Activated CD8-positive, alpha-beta memory T cell treated with anti-CD3 and anti-CD28 coated beads, Interleukin-2, amount 50 U/mL, for 24 hours (primary cell): ENCODE data around the gene NIPAL1.
A peak's percentile ranks its signal among the peaks of the same experiment; 100 is the strongest.
"Not testable (repeated sequence)": the region's sequence is repeated elsewhere in the genome, so short reads cannot be mapped to it uniquely, and the experiment has no call there.

Source experiments
- DNase-seq: peaks from one replicate; pipeline ENCODE4 v3.0.0-alpha.2; 2020; ENCODE audit errors: extremely low read depth

Gene NIPAL1

DNA sequence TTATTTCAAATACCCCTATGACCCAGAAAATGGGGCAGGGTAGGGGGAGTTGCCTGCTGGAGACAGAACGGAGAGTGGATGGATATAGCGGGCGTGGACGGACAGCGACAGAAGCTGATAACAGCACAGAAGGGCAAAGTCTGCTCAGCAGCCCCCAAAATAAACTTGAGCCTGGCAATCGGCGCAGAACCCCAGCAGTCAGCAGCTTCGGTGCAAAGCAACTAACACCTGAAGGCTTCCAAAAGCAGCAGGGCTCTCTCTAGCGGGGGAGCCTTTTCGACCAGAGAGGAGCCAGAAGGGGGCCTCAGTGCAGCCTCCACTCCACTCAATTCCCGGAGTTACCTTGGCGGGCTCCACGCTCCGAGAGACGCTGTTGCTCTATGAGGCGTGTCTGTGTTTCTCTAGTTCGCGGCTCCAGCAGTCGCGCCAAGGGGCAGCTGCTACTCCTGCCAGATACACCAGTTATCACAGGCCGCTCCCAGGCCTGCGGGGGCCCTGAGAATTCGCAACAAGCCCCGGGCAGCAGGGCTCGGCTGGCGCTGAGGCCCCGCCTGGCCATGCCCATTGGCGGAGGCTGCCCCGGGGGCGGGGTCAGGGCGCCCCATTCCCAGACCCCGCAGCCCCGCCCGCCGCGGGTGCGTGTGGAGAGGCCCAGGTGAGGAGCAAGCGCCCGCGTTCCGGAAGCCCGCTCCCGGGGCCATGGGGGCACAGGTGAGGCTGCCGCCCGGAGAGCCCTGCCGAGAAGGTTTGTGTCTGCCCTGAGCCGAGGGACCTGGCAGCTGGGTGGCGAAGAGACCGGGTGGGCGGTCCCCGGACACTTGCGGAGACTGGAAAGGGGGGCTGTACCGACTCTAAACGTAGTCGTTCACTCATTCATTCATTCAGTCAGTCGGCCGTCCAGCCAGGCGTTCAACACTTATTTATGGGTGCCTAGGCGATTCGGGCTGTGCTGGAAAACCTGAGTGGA, at the start of gene NIPAL1, which contains the start of gene CNGA1:
TSS of gene NIPAL1 (plus strand) at position 632 of the 967 bp plus-strand sequence. CDS start at position 700, 68 bp downstream.
TSS of gene CNGA1 (minus strand) at position 541 of the 967 bp plus-strand sequence. CDS start 63,992 bp downstream, outside the sequence.
- DNase-seq = peak; percentile 19

DNA sequence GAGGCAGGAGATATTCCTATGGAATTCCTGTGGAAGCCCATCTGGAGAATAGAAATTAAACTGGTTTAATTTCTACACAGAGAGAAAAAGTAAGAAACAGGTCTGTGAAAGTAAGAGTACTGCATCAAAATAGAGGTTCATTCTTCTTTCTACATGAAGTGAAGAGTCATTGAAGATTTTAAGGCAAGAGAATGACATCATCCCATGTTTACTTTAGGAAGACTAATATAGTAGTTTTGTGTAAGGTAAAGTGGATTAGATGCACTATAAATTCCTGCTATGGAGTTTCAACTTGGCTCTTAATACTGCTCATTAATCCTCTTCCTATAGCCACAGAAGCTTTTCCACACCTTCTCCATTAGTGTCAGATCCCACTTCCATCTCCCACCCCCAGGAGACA, 47.7 kb upstream of the NIPAL1 start:
- DNase-seq = no peak

DNA sequence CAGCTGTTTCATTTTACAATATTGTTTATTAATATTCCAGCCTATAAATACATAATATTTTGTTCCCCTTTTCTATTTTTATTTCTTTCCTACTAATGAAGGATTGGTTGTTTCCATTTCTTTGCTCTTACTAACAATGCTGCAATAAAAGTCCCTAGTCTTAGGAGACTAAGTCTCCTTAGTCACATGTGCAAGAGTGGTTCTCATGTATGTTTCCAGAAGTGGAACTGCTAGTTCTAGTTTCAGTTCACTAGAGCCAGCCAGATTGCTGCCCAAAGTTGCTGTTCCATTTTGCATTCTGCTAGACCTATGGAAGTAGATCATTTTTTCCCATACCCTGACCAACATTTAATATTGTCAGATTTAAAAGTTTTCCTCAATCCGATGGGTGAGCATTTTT, 44.4 kb upstream of the NIPAL1 start:
- DNase-seq = no peak

DNA sequence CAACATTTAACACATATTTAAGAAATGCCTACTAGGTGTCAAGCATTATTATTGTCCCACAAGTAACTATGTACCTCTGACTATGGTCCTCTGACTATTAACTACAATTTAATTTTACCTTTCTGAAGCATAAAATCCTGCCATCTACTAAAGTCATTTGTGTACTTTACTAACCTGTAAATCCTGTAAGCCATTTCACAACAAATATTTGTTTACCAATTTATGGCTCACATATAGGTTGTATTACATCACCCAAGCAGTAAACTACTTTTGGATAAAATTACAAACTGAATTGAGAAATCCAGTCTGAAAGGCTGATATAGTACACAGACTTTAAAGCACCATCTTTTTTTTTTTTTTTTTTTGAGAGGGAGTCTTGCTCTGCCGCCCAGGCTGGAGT, 43.9 kb upstream of the NIPAL1 start:
- no peak for DNase-seq

DNA sequence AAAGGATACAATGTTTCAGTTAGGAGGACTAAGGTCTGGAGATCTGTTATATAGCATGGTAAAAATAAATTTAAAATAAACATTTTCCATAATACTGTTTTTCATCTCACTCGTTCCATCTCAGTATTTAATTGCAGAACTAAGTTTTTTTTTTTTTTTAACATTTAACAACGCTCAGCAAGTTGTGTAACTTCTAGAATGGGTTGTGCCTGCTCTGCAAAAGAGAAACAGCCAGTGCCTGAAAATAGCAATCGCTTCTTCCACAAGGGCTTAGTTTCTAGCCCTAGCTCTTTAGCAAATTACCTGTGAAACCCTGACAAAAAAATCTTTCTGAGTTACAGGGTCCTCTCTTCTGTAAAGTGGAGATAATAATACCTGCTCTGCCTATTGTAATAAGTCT, 42.0 kb upstream of the NIPAL1 start:
- no peak for DNase-seq

DNA sequence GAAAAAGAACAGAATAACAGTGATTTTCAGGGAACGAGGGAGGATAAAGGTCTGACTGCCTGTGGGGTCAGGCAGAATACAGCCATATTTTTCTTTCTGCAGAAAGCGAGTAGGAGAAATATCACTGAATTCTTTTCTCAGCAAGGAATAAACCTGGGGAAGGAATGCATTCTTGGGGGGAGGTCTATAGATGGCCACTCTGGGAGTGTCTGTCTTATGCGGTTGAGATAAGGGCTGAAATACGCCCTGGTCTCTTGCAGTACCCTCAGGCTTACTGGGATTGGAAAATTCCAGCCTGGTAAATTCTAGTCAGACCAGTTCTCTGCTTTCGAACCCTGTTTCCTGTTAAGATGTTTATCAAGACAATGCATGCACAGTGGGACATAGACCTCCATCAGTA, 26.4 kb upstream of the NIPAL1 start:
- no peak for DNase-seq

DNA sequence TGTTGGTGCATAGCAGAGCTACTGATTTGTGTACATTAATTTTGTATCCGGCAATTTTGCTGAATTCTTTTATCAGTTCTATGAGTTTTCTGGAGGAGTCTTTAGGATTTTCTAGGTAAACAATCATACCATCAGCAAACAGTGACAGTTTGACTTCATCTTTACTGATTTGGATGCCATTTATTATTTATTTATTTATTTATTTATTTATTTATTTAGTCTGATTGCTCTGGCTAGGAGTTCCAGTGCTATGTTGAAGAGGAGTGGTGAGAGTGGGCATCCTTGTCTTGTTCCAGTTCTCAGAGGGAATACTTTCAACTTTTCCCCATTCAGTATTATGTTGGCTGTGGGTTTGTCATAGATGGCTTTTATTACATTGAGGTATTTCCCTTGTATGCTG, 24.1 kb upstream of the NIPAL1 start:
- DNase-seq = not testable (repeated sequence)

DNA sequence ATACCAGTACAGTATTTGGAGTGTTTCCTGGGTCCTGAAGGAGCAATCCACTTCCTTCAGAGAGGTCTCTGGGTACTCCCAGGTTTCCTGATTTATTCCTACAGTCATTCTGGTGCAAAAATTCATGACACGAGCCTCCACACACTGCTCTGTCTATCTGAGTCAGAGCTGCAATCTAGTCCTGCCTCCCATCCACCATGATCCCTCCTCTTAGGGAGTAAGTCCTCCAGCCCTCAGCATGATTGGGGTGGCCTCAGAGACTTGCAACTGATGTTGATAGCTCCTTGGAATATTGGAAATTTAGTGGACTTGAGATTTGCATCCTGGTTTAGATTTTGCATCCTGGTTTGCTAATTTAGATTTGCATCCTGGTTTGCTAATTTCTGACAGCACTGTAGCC, 20.6 kb upstream of the NIPAL1 start:
- no peak for DNase-seq

DNA sequence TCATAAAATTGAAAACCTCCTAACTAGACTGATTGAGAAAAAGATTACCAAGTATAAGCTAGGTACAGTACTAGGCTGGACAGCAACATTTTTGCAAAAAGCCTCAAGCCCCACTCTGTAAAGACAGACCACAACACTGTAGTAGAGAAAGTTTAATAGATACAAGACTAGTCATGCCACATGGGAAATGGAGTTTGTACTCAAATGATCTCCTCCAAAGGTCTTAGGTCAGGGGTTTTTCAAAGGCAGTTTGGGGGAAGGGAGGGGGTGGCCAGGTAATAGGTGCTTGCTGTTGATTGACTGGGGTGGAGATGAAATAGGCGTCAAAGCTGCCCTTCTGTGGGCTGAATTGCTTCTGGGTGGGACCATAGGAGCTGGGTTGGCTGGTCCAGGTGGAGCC, 14.3 kb upstream of the NIPAL1 start:
- DNase-seq = no peak

DNA sequence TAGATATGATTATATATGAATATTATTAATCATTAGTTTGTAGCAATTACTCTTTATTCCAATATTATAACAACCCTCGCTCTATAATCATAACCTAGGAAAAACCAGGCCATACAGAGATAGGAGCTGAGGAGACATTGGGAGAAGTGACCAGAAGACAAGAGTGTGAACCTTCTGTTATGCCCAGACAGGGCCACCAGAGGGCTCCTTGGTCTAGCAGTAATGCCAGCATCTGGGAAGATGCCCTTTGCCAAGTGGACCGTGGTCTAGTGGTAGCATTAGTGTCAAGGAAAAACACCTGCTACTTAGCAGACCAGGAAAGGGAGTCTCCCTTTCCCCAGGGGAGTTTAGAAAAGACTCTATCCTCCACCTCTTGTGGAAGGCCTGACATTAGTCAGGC, 13.0 kb upstream of the NIPAL1 start:
- not testable (repeated sequence) for DNase-seq

DNA sequence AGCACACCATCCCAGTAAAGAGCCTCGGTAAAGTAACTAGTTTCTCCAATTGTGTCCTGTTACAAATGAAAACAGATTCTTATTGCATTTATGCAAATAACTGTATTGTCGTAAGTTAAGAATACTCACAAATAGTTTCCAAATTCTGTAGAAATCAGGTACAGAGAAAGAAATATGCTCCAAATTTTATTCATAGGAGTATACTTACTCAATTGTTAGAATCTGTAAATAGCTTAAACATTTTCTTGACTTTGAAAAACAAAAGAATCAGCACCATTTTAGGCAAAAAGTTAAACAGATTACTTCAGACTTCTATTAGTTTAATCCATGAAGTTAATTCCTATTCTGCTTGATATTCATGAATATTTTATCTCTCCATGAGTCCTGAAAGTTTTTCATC, 10.8 kb upstream of the NIPAL1 start:
- DNase-seq = no peak

DNA sequence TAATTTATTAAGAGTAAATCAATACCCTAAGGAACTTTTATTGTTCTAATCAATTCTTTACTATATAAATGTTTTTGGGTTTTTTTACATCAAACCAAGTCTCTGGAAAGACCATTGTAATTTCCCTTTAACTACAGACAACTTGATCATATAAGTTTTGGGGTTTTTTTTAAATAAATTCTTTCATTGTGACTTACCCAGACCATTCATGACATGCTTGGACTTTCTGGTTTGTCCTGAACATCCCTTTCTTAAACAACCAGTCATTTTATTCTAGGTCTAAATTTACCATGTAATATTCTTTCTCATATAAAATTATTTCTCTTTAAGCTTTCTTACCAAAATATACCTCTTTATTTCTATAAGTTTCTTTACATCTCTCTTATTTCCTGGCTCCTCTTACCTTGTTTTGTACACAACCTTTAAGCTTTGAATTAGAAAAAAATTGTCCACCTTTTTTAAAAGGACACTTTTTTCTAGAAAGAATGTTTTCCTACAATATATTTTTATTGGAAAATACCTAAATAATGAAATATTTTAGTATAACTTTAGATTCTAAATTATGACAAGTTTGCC, 8.5 kb upstream of the NIPAL1 start:
- DNase-seq = no peak

DNA sequence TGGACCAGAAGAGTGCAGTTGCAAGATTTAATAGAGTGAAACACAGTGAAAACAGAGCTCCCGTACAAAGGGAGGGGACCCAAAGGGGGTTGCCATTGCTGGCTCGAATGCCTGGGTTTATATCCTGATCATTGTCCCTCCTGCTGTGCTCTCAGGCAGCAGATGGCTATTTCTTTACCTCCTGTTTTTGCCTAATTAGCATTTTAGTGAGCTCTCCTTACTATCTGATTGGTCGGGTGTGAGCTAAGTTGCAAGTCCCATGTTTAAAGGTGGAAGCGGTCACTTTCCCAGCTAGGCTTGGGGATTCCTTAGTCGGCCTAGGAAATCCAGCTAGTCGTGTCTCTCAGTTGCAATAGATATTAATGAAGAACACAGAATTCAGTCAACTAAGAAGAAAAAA, 5.7 kb upstream of the NIPAL1 start:
- DNase-seq = not testable (repeated sequence)

DNA sequence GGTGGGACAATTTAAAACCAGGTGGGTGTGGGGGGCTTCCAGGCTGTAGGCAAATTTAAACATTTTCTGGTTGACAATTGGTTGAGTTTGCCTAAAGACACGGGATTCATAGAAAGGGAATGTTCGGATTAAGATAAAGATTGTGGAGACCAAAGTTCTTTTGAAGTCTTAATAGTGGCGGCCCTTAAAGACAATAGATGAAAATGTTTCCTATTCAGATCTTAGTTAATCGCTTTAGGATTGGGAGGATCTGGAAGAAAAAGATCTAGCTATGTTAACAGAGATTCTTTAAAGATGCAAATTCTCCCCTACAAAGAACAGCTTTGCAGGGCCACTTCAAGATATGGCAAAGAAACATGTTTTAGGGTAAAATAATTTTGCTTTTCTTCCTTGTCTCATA, 4.8 kb upstream of the NIPAL1 start:
- no peak for DNase-seq

DNA sequence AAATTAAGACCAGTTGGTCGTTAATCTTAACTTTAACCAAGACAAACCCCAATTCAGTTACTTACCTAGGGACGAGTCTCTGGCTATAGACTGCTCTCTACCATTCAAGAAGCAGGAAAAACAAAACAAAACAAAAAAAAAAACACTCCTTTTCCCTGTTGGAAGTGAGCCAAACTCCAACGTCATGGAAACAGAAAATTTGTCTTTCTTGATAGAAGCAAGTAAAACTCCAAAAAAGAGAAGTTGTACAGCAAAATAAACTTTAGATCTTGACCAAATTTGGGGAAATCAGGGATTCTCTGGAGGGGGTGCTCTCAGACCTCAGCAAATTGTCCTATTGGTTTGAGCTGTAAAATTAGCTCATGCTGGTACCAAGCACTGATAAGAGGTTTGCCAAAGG, 3.7 kb upstream of the NIPAL1 start:
- no peak for DNase-seq

DNA sequence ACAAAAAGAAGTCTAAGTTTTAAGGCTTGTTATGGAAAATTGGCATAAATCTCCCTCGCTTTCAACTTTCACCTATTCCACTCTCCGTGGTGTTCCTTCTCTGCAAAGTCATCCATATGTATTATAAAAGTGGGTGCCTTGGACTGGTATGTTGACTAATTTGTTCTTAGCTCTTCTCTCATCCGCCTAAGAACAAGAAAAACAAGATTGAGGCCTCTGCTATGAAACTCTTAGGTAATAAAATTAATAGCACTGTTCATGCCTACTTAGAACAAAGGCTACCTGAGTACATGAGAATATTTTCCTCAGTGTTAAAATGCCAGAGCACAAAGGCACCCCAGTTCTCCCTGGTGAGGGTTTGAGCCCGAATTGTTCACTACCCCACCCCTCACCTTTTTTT, 1.4 kb upstream of the NIPAL1 start:
- no peak for DNase-seq

DNA sequence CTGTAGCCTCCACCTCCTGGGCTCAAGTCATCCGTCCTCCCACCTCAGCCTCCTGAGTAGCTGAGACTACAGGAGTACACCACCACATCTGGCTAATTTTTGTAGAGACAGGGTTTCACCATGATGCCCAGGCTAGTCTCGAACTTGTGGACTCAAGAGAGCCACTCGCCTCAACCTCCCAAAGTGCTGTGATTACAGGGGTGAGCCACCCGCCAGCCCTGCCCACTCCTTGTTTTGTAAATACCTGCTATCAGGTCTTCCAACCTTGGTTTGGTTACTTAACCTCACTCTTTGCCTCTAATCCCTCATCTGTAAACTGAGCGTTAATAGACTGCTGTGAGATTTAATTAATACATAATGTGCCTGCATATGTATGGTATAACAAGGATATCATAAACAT, 894 bp upstream of the NIPAL1 start:
- no peak for DNase-seq

DNA sequence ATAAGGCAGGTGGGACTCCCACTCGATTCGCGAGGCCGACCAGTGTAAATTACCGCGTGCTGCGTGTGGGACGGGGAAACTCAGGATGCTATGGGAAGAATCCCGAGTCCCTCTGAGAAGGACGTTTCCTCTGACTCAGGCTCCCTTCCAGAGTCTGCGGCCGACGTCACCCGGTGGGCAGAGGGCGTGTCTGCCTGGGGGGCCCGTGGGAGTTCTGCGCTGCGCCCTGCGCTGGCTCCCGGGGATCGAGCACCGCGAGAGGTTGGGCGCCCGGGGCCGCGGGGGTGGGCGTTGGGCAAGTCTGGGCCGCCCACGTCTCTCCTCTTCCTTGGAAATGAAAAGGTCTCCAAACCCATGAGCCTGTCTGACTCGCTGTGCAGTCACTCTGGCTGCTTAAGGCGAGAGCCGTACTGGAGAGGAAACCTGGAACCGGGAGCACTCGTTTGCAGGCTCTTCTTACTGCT, 568 bp downstream of the NIPAL1 start:
- DNase-seq = peak; percentile 8

DNA sequence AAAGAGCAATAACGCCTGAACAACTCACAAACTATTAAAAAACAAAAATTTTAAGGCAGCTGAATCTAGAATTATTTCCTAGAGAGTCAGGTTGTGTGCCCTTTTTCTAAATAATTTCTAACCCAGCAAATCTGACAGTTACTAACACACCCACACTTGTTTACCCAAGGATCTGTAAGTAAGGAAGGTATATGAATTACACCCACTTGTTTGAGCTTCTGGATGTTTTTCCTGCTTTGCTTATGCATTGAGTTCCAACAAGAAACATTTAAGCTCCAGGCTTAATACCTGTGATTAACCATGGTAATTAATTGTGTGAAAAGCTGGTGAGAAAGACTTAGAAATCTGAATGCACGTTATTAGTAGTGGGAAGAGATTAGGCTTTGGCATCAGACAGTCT, 1.5 kb downstream of the NIPAL1 start:
- DNase-seq = no peak

DNA sequence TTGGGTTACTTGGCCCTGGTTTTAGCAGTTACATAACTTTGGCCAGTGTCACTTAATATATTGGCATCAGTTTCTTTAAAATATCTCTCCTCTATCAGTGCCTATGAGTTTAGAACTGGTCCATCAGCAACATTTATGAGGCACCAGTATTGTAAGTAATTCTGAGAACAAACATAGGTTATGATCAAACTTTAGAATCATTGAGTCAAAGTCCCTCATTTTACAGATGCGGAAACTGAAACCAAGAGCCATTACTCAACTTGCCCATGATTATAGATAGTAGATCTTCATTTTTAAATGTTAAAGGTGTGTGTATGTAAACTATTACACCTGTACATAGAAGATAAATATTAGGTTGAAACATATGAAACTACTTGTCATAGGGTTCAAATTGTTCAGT, 4.5 kb downstream of the NIPAL1 start:
- no peak for DNase-seq

DNA sequence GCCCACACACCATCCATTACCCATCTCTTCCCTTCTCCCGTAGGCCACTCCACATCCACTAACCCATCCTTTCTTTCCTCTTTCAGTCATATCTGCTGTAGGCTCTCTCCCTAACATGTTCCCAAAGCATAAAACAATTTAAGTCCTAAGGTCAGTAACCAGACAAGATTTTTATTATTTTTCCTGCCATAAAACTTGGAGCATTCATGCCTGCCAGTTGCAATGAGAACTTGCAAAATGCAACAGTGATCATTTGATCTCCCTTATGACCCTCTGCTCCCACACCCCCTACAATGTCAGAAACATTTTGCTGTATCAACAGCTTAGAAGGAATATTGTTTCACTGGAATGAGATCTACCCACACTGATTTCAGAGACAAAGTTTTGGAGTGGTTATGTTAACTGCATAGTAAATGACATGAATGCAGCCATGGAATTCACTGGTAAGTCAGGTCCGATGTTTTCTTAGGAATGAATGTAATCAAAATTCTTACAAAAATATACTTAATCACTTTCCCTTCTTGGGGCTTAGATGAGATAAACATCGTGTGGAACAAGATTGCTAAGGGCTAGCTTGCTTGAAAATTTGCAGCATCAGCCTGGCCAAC, 5.7 kb downstream of the NIPAL1 start:
- DNase-seq = no peak

DNA sequence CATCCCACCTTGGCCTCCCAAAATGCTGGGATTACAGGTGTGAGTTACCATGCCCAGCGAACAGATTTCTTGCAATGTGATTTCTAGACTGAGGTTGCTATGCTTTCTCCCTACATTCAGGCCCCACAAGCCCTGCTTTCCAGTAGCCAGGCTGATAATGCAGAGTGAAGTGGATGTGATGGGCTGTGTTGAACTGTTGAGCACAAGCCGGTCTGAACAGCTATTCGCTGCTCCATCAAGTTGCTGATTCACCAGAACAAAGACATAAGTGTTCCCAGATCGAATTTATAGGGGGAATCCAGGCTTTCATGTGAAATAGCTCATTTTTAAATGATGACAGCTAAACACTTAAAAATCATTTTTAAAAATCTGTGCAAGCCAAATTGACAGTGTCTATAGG, 8.0 kb downstream of the NIPAL1 start:
- DNase-seq = no peak

DNA sequence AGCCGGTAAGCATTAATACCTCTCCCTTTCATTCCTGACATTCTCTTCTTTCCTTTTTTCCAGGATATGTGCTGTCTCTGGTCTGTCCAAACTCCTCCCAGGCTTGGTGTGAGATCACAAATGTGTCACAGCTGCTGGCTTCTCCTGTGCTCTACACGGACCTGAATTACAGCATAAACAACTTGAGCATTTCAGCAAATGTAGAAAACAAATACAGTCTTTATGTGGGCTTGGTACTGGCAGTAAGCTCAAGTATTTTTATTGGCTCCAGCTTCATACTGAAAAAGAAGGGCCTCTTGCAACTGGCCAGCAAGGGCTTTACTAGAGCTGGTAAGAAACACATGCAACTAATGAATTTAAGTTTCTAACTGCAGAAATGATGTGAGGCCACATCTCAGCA, 8.4 kb downstream of the NIPAL1 start:
- DNase-seq = no peak
